Liver (tissue), 9 donors: Measurements from ENCODE around the gene CDH24. TPM values are rescaled to one million over a fixed set of nuclear protein-coding genes. Genes with fewer than 3 reads are reported as not detected.

ENCODE experiments used
- DNase-seq: peaks from one replicate; pipeline ENCODE4 v3.0.0-alpha.2; 2017; ENCODE audit warnings: low spot score
- H3K27ac ChIP-seq, 2 donors: one replicate each; pipeline ENCODE4 v1.7.0; 2013; ENCODE audit warnings: inconsistent platforms in 2 of 2, low read length in 2 of 2, control low read depth in 1 of 2, low read depth in 1 of 2, mild to moderate bottlenecking in 1 of 2
- H3K27me3 ChIP-seq, 4 donors: one replicate each; pipeline versions ENCODE4 v1.6.1 to v1.7.0; 2013; ENCODE audit warnings: low read length in 3 of 4, inconsistent platforms in 1 of 4, mild to moderate bottlenecking in 1 of 4, moderate library complexity in 1 of 4; ENCODE audit not compliant: control insufficient read depth in 4 of 4, insufficient read depth in 4 of 4
- H3K36me3 ChIP-seq, 4 donors: one replicate each; pipeline versions ENCODE4 v1.6.1 to v1.7.0; 2013; ENCODE audit warnings: low read length in 3 of 4, mild to moderate bottlenecking in 3 of 4, low read depth in 1 of 4, moderate library complexity in 1 of 4; ENCODE audit not compliant: control insufficient read depth in 4 of 4, insufficient read depth in 3 of 4
- H3K4me1 ChIP-seq, 4 donors: one replicate each; pipeline versions ENCODE4 v1.6.1 to v1.7.0; 2013; ENCODE audit warnings: low read length in 3 of 4, mild to moderate bottlenecking in 3 of 4, moderate library complexity in 1 of 4; ENCODE audit not compliant: control insufficient read depth in 4 of 4, insufficient read depth in 4 of 4
- H3K4me3 ChIP-seq, 3 donors: one replicate each; pipeline versions ENCODE4 v1.6.1 to v1.7.0; 2013; ENCODE audit warnings: low read length in 3 of 3, control low read depth in 1 of 3, low read depth in 1 of 3, mild to moderate bottlenecking in 1 of 3
- H3K9ac ChIP-seq, 2 donors: one replicate each; pipeline ENCODE4 v1.7.0; 2013; ENCODE audit warnings: low read length in 2 of 2, mild to moderate bottlenecking in 2 of 2, moderate library complexity in 2 of 2, control low read depth in 1 of 2, low read depth in 1 of 2
- H3K9me3 ChIP-seq, 4 donors: one replicate each; pipeline versions ENCODE4 v1.6.1 to v1.7.0; 2013; ENCODE audit warnings: low read length in 3 of 4; ENCODE audit not compliant: control insufficient read depth in 4 of 4
- EGR1 ChIP-seq, 2 donors: IDR thresholded peaks; 2 replicates each; pipeline ENCODE4 v1.6.1; 2016 to 2018; ENCODE audit warnings: antibody characterized with exemption in 2 of 2, low read depth in 2 of 2
- FOXA2 ChIP-seq: IDR thresholded peaks from 2 replicates; pipeline ENCODE4 v1.6.1; 2016; ENCODE audit warnings: antibody characterized with exemption
- HNF4A ChIP-seq, 2 donors: conservative IDR thresholded peaks; 2 replicates each; pipeline ENCODE4 v1.6.1; 2016; ENCODE audit warnings: antibody characterized with exemption in 2 of 2, mild to moderate bottlenecking in 2 of 2
- NR2F2 ChIP-seq: IDR thresholded peaks from 2 replicates; pipeline ENCODE4 v1.6.1; 2016; ENCODE audit warnings: antibody characterized with exemption
- RAD21 ChIP-seq, 2 donors: IDR thresholded peaks; 2 replicates each; pipeline ENCODE4 v1.6.1; 2016; ENCODE audit warnings: antibody characterized with exemption in 2 of 2, mild to moderate bottlenecking in 2 of 2
- RXRA ChIP-seq, 2 donors: IDR thresholded peaks; 2 replicates each; pipeline ENCODE4 v1.6.1; 2017 to 2018; ENCODE audit warnings: antibody characterized with exemption in 2 of 2, mild to moderate bottlenecking in 1 of 2
- SP1 ChIP-seq: IDR thresholded peaks from 2 replicates; pipeline ENCODE4 v1.6.1; 2018; ENCODE audit warnings: antibody characterized with exemption, mild to moderate bottlenecking
- YY1 ChIP-seq: IDR thresholded peaks from 2 replicates; pipeline ENCODE4 v1.6.1; 2016; ENCODE audit warnings: antibody characterized with exemption, mild to moderate bottlenecking
- WGBS: extraction: QIAGEN DNeasy Blood & Tissue Kit; methylation state at CpG from one replicate; pipeline ENCODE4 v1.1.7; 2013; 5-methylcytosine and 5-hydroxymethylcytosine counted together
- polyA plus RNA-seq, 2 donors: library from polyadenylated mRNA; stranded (reverse) in 1 of 2; unstranded in 1 of 2; fragments of 200-250 nt in 1 of 2; fragments of >200 nt in 1 of 2; fragmentation: Nextera tagmentation in 1 of 2; extraction: Ambion mirVana in 1 of 2; gene quantifications; one replicate each; pipeline versions ENCODE4 v1.2.1 to v1.2.3, GENCODE V29; 2013 to 2015
- total RNA-seq, 2 donors: library from RNA; depleted of rRNA; stranded (reverse); fragments of >200 nt; gene quantifications; one replicate each; pipeline ENCODE4 v1.2.3, GENCODE V29; 2014
- TF ChIP-seq, protein P1 (sequence below): IDR thresholded peaks from 2 replicates; pipeline ENCODE4 v1.6.1; 2016; ENCODE audit warnings: antibody characterized with exemption, mild to moderate bottlenecking
- TF ChIP-seq, protein P2 (sequence below): IDR thresholded peaks from 2 replicates; pipeline ENCODE4 v1.6.1; 2016; ENCODE audit warnings: antibody characterized with exemption
- TF ChIP-seq, protein P3 (sequence below): IDR thresholded peaks from 2 replicates; pipeline ENCODE4 v1.6.1; 2016; ENCODE audit warnings: antibody characterized with exemption
- TF ChIP-seq, protein P4 (sequence below): fragments of 150-350 bp; IDR thresholded peaks from 2 replicates; pipeline ENCODE4 v1.5.1; 2017; ENCODE audit warnings: improper control_type of control experiment, low read depth, low read length; ENCODE audit not compliant: missing input control
- donor health status: healthy.
- donor health status: healthy.
- donor health status: healthy.
- donor health status: healthy.
- donor health status: healthy.

CDH24 gene
- total and polyA plus RNA-seq, 4 donors, result 0.23 to 0.50 (median 0.38) TPM; not detected in 1

DNA sequence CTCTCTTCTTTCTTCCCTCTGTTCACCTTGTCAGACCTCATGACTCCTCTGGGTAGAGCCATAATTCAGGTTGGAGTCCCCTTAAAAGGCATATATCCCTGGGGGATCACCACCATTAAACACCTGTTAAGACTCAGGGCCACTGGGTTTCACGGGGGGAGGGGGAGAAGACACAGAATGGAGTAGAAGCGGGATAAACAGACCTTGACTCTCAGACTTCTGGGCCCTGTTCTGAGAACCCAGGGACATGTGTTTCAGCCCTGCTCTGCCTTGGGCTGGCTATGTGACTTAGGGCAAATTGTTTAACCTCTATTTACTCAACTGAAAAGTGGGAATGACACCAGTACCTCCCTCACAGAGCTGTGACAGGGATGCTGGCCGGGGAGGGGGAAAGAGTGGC lies 4.6 kb downstream of the CDH24 start:
- 85% methylated on average over 3 of the region's 3 CpGs for WGBS
- Histone ChIP-seq H3K27ac (no peak overlapping the region), H3K27me3 (no peaks in the 10 kb centered on the region), H3K9me3 (no peaks in the 10 kb centered on the region), H3K36me3 (no peaks in the 10 kb centered on the region), H3K4me3 (no peak overlapping the region), H3K9ac (no peak overlapping the region), H3K4me1 (peaks cover 4 to 11% (median 7%) of the 10 kb centered on the region in 4 donors)
- TF ChIP-seq RAD21 (IDR thresholded peaks at IDR 0.05) (no peak), EGR1 (IDR thresholded peaks at IDR 0.05; ENCODE audit: low read depth in 2 of 2) (no peak), NR2F2 (no peak), RXRA (IDR thresholded peaks at IDR 0.05) (no peak), FOXA2 (no peak), HNF4A (conservative IDR thresholded peaks at IDR 0.05) (no peak), YY1 (no peak), SP1 (no peak)
- TF ChIP-seq, protein P1, sequence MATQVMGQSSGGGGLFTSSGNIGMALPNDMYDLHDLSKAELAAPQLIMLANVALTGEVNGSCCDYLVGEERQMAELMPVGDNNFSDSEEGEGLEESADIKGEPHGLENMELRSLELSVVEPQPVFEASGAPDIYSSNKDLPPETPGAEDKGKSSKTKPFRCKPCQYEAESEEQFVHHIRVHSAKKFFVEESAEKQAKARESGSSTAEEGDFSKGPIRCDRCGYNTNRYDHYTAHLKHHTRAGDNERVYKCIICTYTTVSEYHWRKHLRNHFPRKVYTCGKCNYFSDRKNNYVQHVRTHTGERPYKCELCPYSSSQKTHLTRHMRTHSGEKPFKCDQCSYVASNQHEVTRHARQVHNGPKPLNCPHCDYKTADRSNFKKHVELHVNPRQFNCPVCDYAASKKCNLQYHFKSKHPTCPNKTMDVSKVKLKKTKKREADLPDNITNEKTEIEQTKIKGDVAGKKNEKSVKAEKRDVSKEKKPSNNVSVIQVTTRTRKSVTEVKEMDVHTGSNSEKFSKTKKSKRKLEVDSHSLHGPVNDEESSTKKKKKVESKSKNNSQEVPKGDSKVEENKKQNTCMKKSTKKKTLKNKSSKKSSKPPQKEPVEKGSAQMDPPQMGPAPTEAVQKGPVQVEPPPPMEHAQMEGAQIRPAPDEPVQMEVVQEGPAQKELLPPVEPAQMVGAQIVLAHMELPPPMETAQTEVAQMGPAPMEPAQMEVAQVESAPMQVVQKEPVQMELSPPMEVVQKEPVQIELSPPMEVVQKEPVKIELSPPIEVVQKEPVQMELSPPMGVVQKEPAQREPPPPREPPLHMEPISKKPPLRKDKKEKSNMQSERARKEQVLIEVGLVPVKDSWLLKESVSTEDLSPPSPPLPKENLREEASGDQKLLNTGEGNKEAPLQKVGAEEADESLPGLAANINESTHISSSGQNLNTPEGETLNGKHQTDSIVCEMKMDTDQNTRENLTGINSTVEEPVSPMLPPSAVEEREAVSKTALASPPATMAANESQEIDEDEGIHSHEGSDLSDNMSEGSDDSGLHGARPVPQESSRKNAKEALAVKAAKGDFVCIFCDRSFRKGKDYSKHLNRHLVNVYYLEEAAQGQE, result no peak
- TF ChIP-seq, protein P2, sequence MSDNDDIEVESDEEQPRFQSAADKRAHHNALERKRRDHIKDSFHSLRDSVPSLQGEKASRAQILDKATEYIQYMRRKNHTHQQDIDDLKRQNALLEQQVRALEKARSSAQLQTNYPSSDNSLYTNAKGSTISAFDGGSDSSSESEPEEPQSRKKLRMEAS, result no peak
- TF ChIP-seq, protein P3, sequence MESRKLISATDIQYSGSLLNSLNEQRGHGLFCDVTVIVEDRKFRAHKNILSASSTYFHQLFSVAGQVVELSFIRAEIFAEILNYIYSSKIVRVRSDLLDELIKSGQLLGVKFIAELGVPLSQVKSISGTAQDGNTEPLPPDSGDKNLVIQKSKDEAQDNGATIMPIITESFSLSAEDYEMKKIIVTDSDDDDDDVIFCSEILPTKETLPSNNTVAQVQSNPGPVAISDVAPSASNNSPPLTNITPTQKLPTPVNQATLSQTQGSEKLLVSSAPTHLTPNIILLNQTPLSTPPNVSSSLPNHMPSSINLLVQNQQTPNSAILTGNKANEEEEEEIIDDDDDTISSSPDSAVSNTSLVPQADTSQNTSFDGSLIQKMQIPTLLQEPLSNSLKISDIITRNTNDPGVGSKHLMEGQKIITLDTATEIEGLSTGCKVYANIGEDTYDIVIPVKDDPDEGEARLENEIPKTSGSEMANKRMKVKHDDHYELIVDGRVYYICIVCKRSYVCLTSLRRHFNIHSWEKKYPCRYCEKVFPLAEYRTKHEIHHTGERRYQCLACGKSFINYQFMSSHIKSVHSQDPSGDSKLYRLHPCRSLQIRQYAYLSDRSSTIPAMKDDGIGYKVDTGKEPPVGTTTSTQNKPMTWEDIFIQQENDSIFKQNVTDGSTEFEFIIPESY, result no peak
- no peak for DNase-seq

DNA sequence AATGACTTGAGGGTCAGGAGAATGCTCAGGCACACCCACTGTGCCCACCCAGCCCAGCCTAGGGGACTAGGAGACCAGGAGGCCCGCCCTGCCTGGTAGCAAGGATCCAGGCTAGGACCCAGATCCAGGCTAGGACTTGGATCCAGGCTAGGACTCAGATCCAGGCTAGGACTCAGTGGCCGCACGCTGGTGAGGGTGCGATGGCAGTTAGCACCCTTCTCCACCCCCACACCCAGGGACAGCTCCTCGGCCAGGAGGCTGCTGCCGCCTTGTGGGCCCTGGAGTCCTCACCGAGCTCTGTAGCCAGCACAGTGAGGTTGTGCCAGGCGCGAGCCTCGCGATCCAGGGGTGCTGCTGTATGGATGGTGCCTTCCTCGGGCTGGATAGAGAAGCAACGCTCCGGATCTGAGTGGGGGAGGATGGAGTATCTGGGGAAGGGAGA lies 5.1 kb downstream of the CDH24 start:
- Histone ChIP-seq H3K4me1 (peaks cover 2 to 10% (median 6%) of the 10 kb centered on the region in 4 donors), H3K27me3 (no peaks in the 10 kb centered on the region), H3K27ac (no peak overlapping the region), H3K4me3 (no peak overlapping the region), H3K9ac (no peak overlapping the region), H3K36me3 (no peaks in the 10 kb centered on the region), H3K9me3 (no peaks in the 10 kb centered on the region)
- 85% methylated on average over 14 of the region's 14 CpGs for WGBS
- no peak for DNase-seq
- TF ChIP-seq, protein P4, sequence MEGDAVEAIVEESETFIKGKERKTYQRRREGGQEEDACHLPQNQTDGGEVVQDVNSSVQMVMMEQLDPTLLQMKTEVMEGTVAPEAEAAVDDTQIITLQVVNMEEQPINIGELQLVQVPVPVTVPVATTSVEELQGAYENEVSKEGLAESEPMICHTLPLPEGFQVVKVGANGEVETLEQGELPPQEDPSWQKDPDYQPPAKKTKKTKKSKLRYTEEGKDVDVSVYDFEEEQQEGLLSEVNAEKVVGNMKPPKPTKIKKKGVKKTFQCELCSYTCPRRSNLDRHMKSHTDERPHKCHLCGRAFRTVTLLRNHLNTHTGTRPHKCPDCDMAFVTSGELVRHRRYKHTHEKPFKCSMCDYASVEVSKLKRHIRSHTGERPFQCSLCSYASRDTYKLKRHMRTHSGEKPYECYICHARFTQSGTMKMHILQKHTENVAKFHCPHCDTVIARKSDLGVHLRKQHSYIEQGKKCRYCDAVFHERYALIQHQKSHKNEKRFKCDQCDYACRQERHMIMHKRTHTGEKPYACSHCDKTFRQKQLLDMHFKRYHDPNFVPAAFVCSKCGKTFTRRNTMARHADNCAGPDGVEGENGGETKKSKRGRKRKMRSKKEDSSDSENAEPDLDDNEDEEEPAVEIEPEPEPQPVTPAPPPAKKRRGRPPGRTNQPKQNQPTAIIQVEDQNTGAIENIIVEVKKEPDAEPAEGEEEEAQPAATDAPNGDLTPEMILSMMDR, result no peak
- TF ChIP-seq, protein P1, result no peak
- no peak for TF ChIP-seq YY1
